IPS DF 19.7 (cell line): ENCODE results near the gene VAV2.

ENCODE experiments used
- DNase-seq: peaks from one replicate; pipeline ENCODE4 v3.0.0-alpha.2; 2013; ENCODE audit warnings: low read depth, low spot score

The VAV2 gene

GRCh38 chr9:133713960-133714495, 278.1 kb downstream of the VAV2 start:
- no peak for DNase-seq

DNA sequence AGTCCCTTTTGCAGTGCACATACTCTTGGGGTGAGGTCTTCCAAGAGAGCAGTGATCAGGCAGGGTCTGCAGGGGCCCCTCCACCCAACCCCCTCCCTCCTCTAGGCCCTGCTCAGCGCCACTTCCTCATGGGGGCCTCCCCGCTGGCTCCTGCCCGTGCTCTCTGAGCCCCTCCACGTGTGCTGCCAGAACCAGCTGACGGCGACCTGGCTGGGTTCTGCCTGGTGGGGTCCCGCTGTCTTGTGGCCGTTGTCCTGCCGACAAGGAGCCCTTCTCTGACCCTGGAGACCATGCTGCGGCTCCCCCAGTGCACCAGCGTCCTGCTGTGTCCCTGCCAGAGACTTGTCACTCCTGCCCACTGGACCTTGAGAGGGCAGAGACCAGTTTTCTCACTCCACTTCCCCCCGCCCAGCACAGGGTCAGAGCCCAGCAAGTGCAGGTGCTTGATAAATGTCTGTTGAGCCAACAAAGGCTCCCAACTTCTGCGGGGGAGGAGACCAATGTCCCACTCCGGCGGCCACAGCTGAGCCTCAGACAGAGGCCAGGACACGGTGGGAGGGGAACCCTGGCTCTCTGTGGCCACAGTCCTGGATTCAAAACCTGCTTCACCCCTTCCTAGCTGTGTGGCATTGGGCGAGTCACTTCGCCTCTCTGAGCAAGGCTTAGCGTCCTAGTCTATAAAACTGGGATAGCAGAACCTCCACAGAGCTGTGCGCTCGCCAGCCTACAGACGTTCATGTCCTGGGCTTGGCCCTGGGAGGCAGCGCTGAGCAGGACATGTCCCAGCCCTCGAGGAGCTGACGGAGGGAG, 278.8 kb downstream of the VAV2 start:
- DNase-seq: no peak

- no peak for DNase-seq
These were observed 279.7 kb downstream of the VAV2 start for GRCh38 chr9:133712221-133713100.
